ENCODE data around the gene ACSF3. TPM values are rescaled to one million over a fixed set of nuclear protein-coding genes. Genes with fewer than 3 reads are reported as not detected.

The ACSF3 gene
- total RNA-seq, 6 donors from 2014 or later: 30.2 to 97.4 (median 35.3) TPM

- Histone ChIP-seq H3K27ac (no peak overlapping the region), H3K9me3 (no peaks in the 10 kb centered on the region), H3K27me3 (no peaks in the 10 kb centered on the region), H3K36me3 (peaks cover 6 to 79% (median 56%) of the 10 kb centered on the region in 4 donors), H3K4me3 (no peak overlapping the region), H3K4me1 (no peaks in the 10 kb centered on the region)
- ATAC-seq (ENCODE audit: low FRiP score in 2 of 2): no peak
- WGBS, 2 donors: 93 to 97% methylated on average over 7 to 21 of the region's 24 CpGs
- peak in 1 of 2 donors; percentile 52 for DNase-seq
- TF ChIP-seq CTCF (IDR thresholded peaks at IDR 0.05) (no peak), POLR2A (IDR thresholded peaks at IDR 0.05) (no peak), POLR2AphosphoS5 (IDR thresholded peaks at IDR 0.05) (no peak), EP300 (IDR thresholded peaks at IDR 0.05) (no peak)
Observed at GRCh38 chr16:89137666-89138512, 44.2 kb downstream of the ACSF3 start.

- Histone ChIP-seq H3K27ac (no peak overlapping the region), H3K4me1 (no peaks in the 10 kb centered on the region), H3K9me3 (no peaks in the 10 kb centered on the region), H3K27me3 (no peaks in the 10 kb centered on the region), H3K36me3 (peaks cover 6 to 75% (median 52%) of the 10 kb centered on the region in 4 donors), H3K4me3 (no peak overlapping the region)
- peak in 1 of 2 donors; percentile 75 for DNase-seq
- WGBS, 2 donors: 93 to 97% methylated on average over 5 to 7 of the region's 7 CpGs
- ATAC-seq (ENCODE audit: low FRiP score in 2 of 2): no peak
- TF ChIP-seq POLR2AphosphoS5 (IDR thresholded peaks at IDR 0.05): no peak
- TF ChIP-seq POLR2A (IDR thresholded peaks at IDR 0.05): no peak
- no peak for TF ChIP-seq EP300 (IDR thresholded peaks at IDR 0.05)
- TF ChIP-seq CTCF (IDR thresholded peaks at IDR 0.05): no peak
Observed at GRCh38 chr16:89138513-89138795, 44.8 kb downstream of the ACSF3 start.

DNA sequence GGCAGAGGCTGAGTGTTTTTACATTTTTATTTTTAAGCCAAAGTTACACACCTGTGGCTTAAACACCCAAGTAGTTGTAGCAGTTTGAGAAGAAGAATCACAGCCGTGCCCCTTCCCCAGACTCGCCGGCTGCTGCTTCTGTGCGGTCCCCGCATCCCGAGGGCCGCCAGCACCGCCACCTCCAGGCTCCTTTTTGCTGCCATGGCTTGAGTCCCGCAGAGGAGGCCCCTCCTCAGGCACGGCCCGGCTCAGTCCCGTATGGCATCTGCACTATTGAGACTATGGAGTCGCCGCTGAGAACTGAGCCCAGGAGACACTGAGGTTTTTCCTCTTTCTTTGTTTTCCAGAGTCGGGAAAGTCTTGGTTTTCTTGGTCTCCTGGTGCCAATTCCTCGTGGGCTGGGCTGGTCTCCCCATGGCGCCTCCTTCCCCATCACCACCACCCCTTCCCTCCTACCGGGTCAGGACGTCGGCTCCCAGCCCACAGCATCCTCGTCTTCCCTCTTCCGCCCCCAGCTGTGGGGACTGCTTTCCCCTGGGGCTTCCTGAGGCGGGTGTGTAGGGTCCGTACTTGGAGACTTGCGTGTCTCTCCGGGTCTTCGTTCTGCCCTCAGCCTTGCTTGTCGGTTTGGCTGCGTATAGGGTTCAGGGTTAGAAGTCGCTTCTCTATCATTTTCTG lies 45.3 kb downstream of the ACSF3 start:
- Histone ChIP-seq H3K9me3 (no peaks in the 10 kb centered on the region), H3K4me1 (no peaks in the 10 kb centered on the region), H3K27me3 (no peaks in the 10 kb centered on the region), H3K27ac (no peak overlapping the region), H3K4me3 (no peak overlapping the region), H3K36me3 (peaks cover 6 to 74% (median 52%) of the 10 kb centered on the region in 4 donors)
- 93 to 94% methylated on average over 27 to 30 of the region's 30 CpGs for WGBS, 2 donors
- ATAC-seq (ENCODE audit: low FRiP score in 2 of 2) (no peak), DNase-seq (peak in 1 of 2 donors; percentile 73)
- TF ChIP-seq POLR2AphosphoS5 (IDR thresholded peaks at IDR 0.05): no peak
- no peak for TF ChIP-seq EP300 (IDR thresholded peaks at IDR 0.05)
- no peak for TF ChIP-seq POLR2A (IDR thresholded peaks at IDR 0.05)
- TF ChIP-seq CTCF (IDR thresholded peaks at IDR 0.05): no peak

DNA sequence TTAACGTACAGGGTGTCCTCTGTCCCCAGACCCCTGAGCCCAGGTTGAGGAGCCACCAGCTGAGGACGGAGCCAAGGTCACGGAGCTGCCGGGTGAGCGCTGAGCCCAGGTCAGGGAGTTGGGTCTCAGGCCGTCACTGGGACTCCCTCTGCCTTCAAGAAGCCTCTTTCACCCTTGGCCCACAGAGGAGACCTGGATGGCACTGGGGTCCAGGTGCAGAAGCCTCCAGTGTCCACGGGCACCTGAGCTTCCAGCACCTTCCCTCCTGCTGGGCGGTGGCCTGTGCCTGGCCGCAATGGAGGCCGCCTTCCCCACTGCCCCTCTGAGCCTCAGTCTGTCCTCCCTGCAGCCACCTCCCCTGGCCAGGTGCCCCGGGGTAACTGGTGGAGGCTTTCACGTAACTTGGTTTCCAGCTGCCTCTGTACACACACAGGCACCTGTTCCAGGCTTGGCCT lies 46.3 kb downstream of the ACSF3 start:
- Histone ChIP-seq H3K4me1 (no peaks in the 10 kb centered on the region), H3K9me3 (no peaks in the 10 kb centered on the region), H3K27ac (no peak overlapping the region), H3K27me3 (no peaks in the 10 kb centered on the region), H3K4me3 (no peak overlapping the region), H3K36me3 (peaks cover 6 to 75% (median 49%) of the 10 kb centered on the region in 4 donors)
- DNase-seq: peak in 1 of 2 donors; percentile 45
- WGBS, 2 donors: 97 to 99% methylated on average over 7 to 12 of the region's 12 CpGs
- ATAC-seq (ENCODE audit: low FRiP score in 2 of 2): no peak
- no peak for TF ChIP-seq EP300 (IDR thresholded peaks at IDR 0.05)
- TF ChIP-seq CTCF (IDR thresholded peaks at IDR 0.05): no peak
- no peak for TF ChIP-seq POLR2AphosphoS5 (IDR thresholded peaks at IDR 0.05)
- no peak for TF ChIP-seq POLR2A (IDR thresholded peaks at IDR 0.05)

Data from upper lobe of left lung (tissue), 6 donors.